ENCODE data around the gene PEX1. TPM values are rescaled to one million over a fixed set of nuclear protein-coding genes. Genes with fewer than 3 reads are reported as not detected.

PEX1 gene
- total RNA-seq, 1 donor from 2014 or later, result 12.4 TPM

GRCh38 chr7:92437956-92438491, 90.3 kb downstream of the PEX1 start:
- intact Hi-C loops (cut with DNase I), result no loop called here
- Histone ChIP-seq H3K4me1 (no peaks in the 10 kb centered on the region), H3K36me3 (no peaks in the 10 kb centered on the region), H3K27ac (no peak overlapping the region), H3K27me3 (ENCODE audit: low read depth) (no peaks in the 10 kb centered on the region), H3K9me3 (no peaks in the 10 kb centered on the region), H3K4me3 (no peak overlapping the region)
- TF ChIP-seq, protein P1, sequence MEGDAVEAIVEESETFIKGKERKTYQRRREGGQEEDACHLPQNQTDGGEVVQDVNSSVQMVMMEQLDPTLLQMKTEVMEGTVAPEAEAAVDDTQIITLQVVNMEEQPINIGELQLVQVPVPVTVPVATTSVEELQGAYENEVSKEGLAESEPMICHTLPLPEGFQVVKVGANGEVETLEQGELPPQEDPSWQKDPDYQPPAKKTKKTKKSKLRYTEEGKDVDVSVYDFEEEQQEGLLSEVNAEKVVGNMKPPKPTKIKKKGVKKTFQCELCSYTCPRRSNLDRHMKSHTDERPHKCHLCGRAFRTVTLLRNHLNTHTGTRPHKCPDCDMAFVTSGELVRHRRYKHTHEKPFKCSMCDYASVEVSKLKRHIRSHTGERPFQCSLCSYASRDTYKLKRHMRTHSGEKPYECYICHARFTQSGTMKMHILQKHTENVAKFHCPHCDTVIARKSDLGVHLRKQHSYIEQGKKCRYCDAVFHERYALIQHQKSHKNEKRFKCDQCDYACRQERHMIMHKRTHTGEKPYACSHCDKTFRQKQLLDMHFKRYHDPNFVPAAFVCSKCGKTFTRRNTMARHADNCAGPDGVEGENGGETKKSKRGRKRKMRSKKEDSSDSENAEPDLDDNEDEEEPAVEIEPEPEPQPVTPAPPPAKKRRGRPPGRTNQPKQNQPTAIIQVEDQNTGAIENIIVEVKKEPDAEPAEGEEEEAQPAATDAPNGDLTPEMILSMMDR (IDR thresholded peaks at IDR 0.05), result no peak
- ATAC-seq, result no peak
- no peak for DNase-seq

Other genes starting within 250 kb of the PEX1 start
- 39.9 TPM for gene GATAD1, start 81.0 kb downstream of the PEX1 start, total RNA-seq
- gene ERVW-1, start 50.6 kb downstream of the PEX1 start, total RNA-seq, result not detected
- gene RBM48, start 275 bp upstream of the PEX1 start, total RNA-seq, result 16.5 TPM
- gene FAM133B, start 61.9 kb upstream of the PEX1 start, total RNA-seq, result 22.8 TPM